ENCODE data around the gene MYO5A. TPM values are rescaled to one million over a fixed set of nuclear protein-coding genes. Genes with fewer than 3 reads are reported as not detected.

Gene MYO5A
- total RNA-seq, 1 donor from 2014 or later: 15.7 TPM

DNA sequence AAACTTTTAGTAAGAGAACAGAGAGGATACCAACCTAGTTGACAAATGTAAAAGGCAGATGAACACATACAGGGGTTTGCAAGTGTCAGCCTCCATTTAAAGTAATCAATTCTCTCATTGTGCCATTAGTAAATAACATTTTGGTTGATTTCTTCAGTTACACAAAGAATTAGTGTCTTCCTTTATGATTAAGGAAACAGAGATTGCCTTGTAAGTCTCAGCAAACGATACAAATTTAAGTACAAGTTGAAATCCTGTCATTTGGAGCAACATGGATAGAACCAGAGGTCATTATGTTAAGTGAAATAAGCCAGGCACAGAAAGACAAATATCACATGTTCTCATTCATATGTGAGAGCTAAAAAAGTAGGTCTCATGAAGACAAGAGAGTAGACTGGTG is 26.1 kb downstream of the MYO5A start:
- TF ChIP-seq, protein P1, sequence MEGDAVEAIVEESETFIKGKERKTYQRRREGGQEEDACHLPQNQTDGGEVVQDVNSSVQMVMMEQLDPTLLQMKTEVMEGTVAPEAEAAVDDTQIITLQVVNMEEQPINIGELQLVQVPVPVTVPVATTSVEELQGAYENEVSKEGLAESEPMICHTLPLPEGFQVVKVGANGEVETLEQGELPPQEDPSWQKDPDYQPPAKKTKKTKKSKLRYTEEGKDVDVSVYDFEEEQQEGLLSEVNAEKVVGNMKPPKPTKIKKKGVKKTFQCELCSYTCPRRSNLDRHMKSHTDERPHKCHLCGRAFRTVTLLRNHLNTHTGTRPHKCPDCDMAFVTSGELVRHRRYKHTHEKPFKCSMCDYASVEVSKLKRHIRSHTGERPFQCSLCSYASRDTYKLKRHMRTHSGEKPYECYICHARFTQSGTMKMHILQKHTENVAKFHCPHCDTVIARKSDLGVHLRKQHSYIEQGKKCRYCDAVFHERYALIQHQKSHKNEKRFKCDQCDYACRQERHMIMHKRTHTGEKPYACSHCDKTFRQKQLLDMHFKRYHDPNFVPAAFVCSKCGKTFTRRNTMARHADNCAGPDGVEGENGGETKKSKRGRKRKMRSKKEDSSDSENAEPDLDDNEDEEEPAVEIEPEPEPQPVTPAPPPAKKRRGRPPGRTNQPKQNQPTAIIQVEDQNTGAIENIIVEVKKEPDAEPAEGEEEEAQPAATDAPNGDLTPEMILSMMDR (conservative IDR thresholded peaks at IDR 0.05; ENCODE audit: low read depth, low read length): no peak
- DNase-seq (ENCODE audit: low read depth): no peak
- no peak overlapping the region for H3K4me3 ChIP-seq (ENCODE audit: low read depth, low read length)

GRCh38 chr15:52499506-52499905 is 29.2 kb downstream of the MYO5A start:
- no peak overlapping the region for H3K4me3 ChIP-seq (ENCODE audit: low read depth, low read length)
- TF ChIP-seq, protein P1 (conservative IDR thresholded peaks at IDR 0.05; ENCODE audit: low read depth, low read length): no peak
- DNase-seq (ENCODE audit: low read depth): no peak

- no peak for DNase-seq (ENCODE audit: low read depth)
- no peak overlapping the region for H3K4me3 ChIP-seq (ENCODE audit: low read depth, low read length)
- TF ChIP-seq, protein P1 (conservative IDR thresholded peaks at IDR 0.05; ENCODE audit: low read depth, low read length): no peak
These were observed 30.0 kb downstream of the MYO5A start for GRCh38 chr15:52498706-52499105.

DNA sequence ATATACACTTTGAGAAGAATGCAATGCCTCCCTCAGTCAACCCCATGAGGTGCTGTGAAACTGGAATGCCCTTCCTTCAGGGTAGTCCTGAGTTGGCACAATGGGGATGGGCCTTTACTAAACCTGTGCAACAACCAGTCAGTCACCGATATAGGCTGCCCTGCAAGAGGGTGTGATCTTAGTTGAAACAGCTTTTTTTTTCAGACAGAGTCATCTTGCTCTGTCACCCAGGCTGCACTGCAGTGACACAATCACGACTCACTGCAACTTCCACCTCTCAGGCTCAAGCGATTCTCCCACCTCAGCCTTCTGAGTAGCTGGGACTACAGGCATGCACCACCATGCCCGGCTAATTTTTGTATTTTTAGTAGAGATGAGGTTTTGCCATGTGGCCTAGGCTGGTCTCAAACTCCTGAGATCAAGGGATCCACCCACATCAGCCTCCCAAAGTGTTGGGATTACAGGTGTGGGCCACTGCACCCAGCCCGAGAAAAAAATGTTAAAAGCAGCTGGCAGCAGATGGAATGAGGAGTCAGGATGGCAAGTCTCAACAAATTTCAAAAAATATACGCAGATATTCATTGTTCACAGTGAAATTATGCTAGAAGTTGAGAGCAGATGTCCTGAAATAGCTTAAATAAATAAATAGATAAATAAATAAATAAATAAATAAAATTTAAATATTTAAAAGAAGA is 31.8 kb downstream of the MYO5A start:
- TF ChIP-seq, protein P1 (conservative IDR thresholded peaks at IDR 0.05; ENCODE audit: low read depth, low read length): no peak
- peak; percentile 39 for DNase-seq (ENCODE audit: low read depth)
- no peak overlapping the region for H3K4me3 ChIP-seq (ENCODE audit: low read depth, low read length)

DNA sequence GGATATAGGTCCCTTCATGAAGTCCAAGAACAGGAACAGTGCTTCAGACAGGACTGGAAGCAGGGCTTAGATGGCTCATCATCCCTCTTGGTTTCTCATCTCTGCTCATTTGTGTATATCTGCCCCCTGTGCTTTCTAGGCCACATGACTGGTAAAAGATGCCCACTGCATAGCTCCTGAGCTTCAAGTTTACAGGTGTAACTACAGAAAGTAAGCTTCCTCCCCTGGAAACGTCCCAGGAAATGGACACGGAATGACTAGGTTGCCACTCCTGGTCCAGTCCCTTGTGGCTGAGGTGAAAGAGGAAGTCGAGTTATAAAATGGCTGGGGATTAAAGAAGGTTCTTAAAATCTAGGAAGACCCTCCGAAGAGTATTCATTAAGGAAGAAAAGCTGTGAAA is 32.5 kb downstream of the MYO5A start:
- no peak for DNase-seq (ENCODE audit: low read depth)
- no peak overlapping the region for H3K4me3 ChIP-seq (ENCODE audit: low read depth, low read length)
- TF ChIP-seq, protein P1 (conservative IDR thresholded peaks at IDR 0.05; ENCODE audit: low read depth, low read length): no peak

GRCh38 chr15:52495125-52495524 is 33.6 kb downstream of the MYO5A start:
- TF ChIP-seq, protein P1 (conservative IDR thresholded peaks at IDR 0.05; ENCODE audit: low read depth, low read length): no peak
- H3K4me3 ChIP-seq (ENCODE audit: low read depth, low read length): no peak overlapping the region
- DNase-seq (ENCODE audit: low read depth): no peak

GRCh38 chr15:52493968-52494367 is 34.7 kb downstream of the MYO5A start:
- DNase-seq (ENCODE audit: low read depth): no peak
- TF ChIP-seq, protein P1 (conservative IDR thresholded peaks at IDR 0.05; ENCODE audit: low read depth, low read length): no peak
- H3K4me3 ChIP-seq (ENCODE audit: low read depth, low read length): no peak overlapping the region
